Suppressor macrophage treated with lipopolysaccharide for 4 hours (primary cell): ENCODE measurements around the gene PTPRN2.
"Not testable (repeated sequence)": the region's sequence is repeated elsewhere in the genome, so short reads cannot be mapped to it uniquely, and the experiment has no call there.

Experiments
- DNase-seq: peaks from one replicate; pipeline ENCODE4 v3.0.0-alpha.2; 2020

Gene PTPRN2

DNA sequence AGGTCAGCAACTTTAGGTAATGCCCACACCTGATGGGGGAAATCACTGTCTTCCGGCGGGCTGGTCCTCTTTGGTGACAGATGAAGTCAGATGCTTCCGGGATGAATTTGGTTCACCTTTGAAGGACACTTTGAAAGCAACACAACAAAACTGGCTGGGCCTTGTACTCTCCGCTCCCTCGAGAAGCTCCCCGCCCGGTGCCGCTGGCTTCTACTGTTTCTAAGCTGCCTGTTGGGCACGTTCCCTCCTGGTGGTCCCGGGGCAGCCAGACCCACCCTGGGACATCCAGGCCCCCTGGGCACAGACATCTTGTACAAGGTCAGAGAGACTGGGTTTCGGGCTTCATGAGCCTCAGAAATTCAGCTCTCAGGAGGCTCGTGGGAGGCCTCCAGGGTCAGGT is 798.5 kb downstream of the PTPRN2 start:
- no peak for DNase-seq

DNA sequence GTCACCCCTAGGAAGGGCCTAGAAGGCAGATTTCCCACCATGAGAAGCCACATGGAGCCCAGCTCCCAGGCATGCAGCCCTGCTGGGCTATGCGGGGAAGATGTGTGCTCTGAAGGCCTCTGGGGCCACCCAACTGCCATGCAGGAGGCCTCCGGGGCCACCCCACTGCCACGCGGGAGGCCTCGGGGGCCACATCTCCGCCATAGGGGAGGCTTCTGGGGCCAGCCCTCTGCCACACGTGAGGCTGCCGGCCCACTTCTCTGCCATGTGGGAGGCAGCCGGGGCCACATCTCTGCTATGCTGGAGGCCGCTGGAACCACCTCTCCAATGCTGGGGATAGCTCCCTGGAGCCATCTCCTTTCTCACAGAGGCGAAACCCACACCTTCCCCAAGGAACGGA is 799.0 kb downstream of the PTPRN2 start:
- no peak for DNase-seq

DNA sequence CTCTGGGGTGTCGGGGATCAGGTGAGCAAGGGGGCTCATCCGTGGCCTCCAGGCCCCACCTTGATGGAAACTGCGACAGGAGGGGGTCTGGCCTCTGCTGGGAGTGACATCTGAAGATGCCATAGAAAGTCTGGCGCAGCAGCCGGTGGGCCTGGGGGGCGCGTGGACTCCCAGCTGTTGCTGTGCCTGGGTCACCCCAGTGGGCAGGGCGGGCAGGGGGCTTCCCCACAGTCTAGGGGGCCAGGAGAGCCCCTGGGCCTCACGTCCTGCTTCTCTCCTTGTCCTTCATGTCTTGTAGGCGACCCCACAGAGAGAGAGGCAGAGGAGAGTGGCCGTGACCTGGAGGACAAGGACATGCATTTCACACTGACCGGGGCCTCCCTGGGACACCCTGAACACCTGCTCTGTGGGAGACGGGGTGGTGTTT is 800.3 kb downstream of the PTPRN2 start:
- DNase-seq = no peak

DNA sequence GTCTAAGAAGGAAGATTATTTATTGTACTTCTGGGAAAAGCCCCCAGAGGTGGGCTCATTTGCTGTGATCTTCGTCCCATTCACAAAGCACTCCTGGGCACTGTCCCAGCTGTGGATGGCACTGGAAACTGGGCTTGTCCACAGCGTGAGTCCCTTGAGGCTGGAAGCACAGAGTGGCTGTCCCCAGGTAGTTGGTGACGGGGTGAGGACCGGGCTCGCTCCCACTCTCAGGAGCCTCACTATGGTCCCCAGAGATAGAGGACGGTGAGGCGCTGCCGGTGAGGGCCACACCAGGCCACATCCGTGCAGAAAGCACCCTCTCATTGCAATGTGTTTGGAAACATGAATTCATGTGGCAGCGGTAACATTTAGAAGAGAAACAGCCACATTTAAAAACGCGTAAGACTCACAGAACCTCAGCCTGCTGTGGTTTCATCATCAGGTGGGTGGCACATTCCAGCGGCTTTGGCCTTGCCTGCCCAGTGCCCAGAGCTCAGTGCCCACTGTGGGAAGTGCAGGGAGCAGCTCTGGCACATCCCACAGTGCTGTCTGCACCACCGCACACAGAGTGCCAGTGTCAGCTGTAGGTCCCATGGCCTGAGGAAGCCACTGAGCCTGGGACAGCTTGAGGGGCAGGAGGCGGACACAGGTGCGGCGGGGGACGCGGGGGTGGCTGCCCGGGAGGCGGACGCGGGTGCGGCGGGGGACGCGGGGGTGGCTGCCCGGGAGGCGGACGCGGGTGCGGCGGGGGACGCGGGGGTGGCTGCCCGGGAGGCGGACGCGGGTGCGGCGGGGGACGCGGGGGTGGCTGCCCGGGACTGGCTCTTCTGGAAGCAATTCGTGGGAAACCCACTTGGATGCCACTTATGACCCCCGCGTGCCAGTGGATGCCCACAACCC is 801.0 kb downstream of the PTPRN2 start:
- no peak for DNase-seq

DNA sequence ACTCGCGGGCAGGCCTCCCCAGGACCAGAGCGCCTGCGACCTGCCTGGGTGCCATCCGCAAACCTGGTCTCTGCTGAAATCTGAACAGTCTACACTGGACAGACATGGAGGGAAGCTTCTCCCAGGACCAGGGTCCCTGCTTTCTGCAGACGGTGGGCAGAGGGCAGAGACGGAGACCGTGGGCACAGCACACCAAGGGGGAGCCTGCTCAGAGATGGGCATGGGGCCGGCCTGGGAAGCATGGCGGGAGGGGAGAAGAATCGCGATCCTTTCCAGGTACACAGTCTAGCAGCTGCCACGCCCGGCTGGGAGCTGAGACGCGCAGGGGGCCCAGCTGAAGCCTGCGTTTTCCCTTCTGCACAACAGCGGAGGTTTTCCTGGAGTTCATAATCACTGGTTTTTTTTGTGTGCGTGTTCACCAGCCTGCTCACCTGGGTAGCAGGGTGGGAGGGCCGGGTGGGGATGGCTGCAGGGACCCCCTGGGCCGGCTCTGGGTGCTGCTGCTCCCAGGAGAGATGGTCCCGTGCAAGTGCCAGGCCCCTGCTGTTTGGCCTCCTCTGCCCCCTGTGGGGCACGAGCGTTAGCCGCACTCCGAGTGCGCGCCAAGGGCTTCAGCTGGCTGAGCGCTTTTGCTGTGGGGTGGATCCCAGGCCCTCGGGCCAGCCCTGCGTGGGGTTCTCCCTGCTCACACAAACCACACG is 802.0 kb downstream of the PTPRN2 start:
- DNase-seq = no peak

DNA sequence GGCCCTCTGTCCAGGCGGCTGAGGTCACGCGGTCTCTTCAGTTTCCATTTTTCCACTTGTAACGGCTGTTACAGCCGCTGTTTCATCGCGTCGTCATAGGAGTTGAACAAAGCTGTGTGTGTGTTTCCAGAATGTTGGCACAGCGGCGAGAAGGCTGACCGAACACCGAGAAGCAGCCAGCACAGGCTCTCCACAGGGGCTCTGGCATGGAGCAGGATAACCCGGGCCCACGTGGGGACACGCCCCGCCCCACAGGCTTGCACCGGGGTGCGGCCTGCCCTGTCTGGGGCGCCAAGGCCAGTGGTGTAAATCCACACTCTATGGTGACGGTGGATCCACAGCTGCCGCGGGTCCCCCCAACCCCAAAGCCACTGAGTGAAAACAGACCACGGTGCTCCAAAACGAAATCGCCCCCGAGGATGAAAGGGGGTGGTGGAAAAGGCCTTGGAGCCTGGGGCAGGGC is 802.6 kb downstream of the PTPRN2 start:
- no peak for DNase-seq

DNA sequence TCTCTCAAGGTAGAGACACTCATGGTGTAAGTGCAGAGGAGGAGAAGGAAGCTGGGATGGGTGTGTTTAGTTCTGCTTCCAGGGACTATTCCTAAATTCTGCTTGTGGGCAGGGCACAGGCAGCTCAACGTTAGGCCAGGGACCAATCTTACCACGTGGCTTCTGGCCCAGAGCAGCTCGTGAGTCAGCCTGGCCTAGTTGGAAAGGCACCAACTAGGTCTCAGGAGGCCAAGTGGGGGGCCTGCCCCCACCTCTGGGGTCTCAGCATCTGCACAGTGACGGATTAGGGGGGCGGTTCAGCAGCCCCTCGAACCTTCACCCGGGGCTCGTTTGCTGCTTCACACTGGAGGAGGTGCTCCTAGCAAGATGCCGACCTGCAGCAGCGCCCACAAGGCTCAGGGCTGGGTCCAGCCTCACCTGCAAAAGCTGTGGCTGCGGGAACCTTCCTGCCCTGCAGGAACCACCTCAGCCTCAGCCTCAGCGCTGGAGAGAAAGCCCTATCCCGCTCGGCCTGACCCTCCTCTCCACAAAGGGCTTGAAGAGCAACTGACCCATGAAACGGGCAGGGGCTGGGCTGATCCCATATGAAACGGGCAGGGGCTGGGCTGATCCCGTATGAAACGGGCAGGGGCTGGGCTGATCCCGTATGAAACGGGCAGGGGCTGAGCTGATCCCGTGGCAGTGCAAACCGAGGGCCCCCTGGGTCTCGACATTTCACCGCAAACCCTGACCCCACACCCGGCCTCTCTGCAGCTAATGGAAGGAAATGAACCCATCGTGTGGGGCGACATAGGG is 803.4 kb downstream of the PTPRN2 start:
- no peak for DNase-seq

DNA sequence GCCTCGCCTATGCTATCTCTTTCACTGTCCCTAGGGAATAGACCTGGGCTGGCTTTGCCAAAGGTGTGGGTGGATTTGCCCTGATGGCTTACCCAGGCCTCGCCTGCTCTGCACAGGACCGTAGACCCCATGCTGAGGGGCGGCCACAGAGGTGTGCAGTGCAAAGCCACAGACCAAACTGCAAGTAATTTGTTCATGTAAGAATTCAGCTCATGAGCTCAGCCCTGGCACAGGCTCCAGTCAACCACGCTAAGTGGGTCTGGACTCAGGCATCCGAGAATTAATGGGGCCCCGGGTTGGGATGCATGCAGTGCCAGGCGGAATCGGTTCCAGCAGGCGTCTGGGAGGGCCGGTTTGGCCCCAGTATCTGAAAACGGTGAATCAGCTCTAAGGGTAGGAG is 805.6 kb downstream of the PTPRN2 start:
- no peak for DNase-seq

DNA sequence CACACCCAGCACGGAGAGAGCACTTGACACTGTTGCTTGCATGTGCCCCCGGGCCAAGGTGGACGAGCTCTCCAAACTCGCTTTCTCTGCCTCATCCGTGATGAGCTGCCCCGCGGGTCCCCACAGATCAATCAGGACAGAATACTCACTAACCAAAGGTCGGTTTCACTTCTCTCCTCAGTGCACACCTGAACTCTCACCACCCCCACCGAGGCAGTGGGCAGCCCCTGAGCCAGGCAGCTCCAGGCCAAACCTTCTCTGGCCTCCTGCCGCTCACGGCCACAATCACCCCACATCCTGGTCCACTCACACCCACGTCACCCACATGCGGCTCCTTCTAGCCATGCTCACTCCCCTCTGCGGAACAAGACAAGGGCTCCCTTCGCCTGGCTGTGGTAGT is 806.9 kb downstream of the PTPRN2 start:
- no peak for DNase-seq

DNA sequence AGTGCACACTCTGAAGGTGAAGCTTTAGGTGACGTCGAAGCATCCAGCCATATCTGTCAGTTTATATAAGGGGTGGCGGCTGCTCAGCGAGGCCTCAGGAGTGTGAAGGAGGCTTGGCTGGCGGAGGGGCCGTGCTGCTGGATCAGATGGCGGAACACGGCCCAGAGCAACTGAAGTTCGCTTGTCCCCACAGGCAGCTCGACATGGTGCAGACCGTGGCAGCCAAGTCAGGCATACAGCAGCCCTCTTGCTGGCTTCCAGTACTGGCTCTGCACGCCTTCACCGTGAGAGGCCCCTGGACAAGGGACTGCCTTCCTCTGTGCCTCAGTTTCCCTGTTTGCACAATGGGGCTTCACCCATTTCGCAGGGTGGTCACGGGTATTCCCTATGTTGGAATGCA is 807.3 kb downstream of the PTPRN2 start:
- DNase-seq = no peak

DNA sequence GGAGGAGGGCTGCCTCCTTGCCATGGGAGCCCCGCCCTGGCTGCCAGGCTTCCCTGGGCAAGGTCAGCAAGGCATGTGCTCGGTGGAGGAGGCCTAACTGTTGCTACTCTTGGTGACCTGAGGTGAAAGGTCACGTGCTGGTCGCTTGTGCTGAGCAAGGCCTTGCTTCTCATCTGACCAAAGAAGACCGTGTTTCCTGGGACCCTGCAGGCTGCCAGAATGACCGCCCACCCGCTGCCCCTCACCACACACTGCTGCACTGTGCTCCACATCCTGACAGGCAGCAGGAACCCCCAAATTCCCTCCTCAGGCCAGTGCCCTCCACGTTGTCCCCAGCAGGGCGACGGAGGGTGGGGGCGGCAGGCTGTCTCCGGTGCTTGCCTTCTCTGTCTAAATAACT is 808.4 kb downstream of the PTPRN2 start:
- DNase-seq = no peak

DNA sequence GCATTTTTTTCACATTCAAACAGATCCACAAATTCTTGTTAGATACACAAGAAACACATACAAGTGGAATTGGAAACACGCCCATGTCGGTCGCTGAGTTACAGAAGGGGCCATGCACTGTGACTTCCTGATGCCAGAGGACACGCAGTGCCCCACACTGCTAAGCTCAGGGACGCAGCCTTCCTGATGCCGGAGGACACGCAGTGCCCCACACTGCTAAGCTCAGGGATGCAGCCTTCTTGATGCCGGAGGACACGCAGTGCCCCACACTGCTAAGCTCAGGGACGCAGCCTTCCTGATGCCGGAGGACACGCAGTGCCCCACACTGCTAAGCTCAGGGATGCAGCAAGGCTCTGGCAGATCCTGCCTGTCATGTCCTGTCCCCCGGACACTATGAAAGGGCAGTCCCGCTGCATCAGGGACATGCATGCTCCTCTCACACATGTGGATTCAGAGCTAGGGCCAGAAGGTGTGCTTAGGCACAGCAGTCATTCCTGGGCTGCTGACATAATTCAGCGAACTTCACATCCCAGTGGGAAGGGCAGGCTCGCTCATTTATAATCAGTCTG is 810.3 kb downstream of the PTPRN2 start:
- not testable (repeated sequence) for DNase-seq

DNA sequence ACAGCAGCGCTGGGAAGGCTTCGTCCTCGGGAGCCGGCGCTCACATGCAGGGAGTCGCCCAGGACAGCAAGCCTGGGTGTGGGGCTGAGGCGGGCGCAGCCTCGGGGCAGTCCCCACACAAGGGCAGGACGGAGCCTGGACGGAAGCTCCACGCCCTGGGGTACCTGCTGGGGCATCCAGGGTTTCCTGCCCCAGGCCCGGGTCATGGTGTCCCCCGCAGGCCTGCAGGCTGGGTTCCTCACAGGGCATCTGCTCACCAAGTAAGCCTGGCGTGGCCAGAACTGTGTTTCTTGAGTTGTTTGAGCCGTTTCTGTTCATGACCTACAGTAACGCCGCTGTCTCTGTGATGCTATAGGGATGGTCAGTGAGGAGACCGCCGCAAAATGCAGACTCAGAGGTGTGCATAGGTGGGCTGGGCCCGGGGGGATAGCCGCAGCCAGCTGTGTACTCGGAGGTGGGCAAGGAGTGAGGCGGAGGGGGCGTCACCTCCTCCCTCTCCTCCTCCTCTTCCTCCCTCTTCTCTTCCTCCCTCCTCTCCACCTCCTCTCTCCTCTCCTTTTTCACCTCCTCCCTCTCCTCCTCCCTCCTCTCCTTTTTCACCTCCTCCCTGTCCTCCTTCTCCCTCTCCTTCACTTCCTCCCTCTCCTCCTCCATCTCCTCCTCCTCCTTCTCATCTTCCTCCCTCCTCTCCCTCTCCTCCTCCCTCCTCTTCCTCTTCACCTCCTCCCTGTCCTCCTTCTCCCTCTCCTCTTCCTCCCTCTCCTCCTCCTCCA is 811.9 kb downstream of the PTPRN2 start:
- DNase-seq = no peak

DNA sequence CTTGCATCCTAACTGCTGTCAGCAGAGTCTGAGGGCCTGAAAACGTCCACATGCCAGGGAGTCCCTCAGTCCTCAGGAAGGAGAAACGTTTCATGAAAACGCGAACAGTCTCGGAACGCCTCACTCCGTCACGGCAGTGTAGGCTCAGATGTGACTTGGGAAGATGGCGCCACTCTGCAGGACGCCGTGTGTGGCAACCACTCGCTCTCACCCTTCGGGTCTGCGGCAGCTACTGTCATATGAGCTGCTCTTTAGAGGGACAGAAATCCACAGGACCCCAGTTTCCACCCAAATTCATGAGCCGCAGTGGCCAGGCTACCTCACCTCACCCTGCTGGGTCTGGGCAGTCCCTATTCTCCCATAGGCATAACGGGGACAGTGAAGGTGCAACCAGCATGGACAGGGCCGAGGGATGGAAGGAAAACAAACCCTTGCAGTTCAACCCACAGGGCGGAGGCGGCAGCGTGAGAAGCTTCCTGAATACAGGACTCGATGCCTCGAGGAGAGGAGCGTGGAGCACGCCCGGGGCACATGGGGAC is 812.5 kb downstream of the PTPRN2 start:
- no peak for DNase-seq

DNA sequence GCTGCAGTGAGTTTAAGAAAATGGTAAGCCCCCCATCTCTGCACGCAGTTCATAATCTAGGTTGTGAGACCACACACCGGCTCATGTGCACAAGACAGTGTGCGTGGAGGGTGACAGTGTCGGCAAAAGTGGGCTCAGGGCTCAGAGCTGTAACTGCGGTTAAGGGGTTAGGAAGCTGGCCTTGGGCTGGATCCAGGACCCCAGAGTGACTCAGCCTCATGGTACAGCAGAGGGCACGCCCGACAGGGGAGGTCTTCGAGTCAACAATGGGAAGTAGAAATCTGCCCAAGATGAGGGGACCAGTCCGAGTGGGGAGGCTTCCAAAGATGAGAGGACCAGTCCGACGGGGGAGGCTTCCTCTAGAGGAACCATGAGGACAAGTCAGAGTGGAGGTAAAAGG is 813.1 kb downstream of the PTPRN2 start:
- no peak for DNase-seq

DNA sequence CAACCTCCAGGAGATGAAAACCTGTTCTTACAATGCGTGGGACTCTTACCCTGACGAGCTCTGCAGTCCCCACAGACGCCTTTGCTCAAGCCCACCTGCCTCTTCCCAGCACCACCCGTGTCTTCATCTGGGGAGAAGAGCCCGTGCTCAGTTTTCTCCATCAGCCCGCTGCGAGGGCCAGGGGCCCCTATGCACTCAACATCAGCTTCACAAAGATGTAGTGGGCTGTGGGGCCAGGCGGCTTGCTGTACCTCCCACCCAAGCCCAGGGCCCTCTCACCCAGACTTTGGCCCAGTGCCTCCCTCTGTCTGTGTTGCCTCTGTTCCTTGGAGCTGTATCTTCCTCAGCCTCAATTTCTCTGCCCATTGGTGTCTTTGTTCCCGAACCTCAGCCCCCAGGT is 814.3 kb downstream of the PTPRN2 start:
- no peak for DNase-seq

DNA sequence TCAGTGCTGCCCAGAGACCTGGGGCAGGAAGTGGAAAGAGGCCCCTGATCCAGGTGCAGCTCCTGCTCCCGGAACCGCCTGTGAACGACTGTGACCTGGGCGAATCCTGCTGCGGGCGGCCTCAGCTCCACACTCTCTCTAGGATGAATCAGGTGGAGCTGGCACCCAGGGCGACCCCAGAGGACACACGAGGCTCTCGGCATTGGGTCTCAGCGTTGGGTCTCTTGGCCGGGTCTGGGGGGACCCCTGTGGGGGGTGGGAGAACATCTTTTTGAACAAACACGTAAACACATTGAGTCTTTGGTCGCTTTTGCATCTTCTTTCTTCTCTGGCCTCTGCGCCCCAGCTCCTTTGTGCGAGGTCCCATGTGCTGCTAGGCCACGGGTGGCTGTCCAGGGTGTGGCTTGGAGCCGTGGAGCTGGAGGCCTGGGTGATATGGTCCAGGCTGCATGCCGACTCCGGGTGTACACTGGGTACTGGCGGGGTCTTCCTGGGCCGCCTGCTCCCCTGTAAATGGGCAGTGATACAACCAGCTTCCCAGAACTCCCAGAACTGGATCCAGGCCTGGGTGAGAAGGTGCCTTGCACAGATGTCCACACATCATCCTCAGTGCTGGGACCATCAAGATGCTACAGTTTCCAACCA is 815.0 kb downstream of the PTPRN2 start:
- DNase-seq = no peak

DNA sequence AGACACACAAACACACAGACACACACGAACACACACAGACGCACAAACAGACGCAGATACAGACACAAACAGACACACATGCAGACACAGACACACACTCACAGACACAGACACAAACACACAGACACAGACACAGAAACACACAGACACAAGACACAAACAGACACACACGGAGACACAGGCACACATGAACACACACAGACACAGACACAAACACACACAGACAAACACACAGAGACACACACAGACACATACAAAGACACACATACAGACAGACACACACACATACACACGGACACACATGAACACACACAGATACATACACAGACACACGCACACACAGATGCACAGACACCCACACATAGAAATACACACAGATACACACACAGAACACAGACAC is 815.9 kb downstream of the PTPRN2 start:
- no peak for DNase-seq

DNA sequence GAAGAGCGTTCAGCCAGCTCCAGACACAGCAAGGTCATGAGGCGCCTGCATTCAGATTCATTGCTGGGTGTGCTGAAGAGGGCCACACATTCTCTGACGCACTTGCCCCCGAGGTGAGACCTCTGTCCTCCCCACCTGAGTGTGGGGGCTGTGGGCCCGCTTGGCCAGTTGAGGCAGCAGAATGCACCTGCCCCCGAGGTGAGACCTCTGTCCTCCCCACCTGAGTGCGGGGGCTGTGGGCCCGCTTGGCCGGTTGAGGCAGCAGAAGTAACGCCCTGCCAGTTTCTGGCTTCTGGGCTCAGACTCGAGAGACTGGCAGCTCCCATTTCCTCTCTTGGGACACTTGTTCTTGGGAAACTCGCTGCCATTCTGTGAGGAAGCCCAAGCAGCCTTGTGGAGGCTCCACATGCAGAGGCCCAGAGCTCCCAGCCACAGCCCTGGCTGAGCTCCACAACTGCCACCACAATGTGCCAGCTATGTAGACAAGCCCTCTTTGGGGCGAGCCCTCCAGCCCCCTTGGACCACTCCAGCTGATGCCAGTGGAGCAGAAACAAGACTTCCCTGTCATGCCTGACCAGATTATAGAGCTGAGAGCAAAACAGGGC is 816.8 kb downstream of the PTPRN2 start:
- DNase-seq = no peak

DNA sequence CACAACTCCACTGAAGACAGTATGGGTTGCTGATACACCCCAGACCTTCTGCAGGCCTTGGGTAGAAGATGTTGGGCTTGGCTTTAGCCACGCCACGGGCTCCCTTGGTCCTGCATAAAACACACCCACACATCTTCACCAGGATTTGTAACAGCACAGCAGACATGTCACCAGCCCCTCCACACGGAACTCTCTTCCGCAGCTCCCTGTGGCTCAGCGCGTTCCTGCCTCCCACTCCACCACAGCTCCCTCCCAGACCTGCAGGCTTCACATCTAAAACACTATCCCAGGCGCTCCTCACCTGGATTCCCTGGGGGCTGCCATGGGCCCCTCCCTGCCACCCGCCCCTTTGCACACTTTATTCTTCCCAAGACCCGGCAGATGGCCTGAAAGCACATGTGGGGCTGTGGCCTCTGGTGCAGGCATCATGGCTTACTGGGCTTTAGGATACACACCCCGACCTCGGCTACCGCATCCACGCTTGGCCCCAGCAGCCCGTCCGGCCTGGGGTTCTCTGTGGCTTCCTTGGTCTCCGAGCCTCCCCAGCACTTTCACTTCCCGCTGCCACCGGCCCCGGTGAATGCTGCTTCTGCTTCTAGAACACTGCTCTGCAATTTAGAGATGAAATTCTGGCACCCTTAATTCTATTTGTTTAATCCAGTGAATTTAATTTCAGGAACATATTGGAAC is 818.0 kb downstream of the PTPRN2 start:
- DNase-seq = peak; percentile 51
